Liver (tissue), 9 donors: ENCODE results near the gene MED4. TPM values are rescaled to one million over a fixed set of nuclear protein-coding genes. Genes with fewer than 3 reads are reported as not detected.
A peak's percentile ranks its signal among the peaks of the same experiment; 100 is the strongest.

Source experiments
- DNase-seq: peaks from one replicate; pipeline ENCODE4 v3.0.0-alpha.2; 2017; ENCODE audit warnings: low spot score
- H3K27ac ChIP-seq, 2 donors: one replicate each; pipeline ENCODE4 v1.7.0; 2013; ENCODE audit warnings: inconsistent platforms in 2 of 2, low read length in 2 of 2, control low read depth in 1 of 2, low read depth in 1 of 2, mild to moderate bottlenecking in 1 of 2
- H3K27me3 ChIP-seq, 4 donors: one replicate each; pipeline versions ENCODE4 v1.6.1 to v1.7.0; 2013; ENCODE audit warnings: low read length in 3 of 4, inconsistent platforms in 1 of 4, mild to moderate bottlenecking in 1 of 4, moderate library complexity in 1 of 4; ENCODE audit not compliant: control insufficient read depth in 4 of 4, insufficient read depth in 4 of 4
- H3K36me3 ChIP-seq, 4 donors: one replicate each; pipeline versions ENCODE4 v1.6.1 to v1.7.0; 2013; ENCODE audit warnings: low read length in 3 of 4, mild to moderate bottlenecking in 3 of 4, low read depth in 1 of 4, moderate library complexity in 1 of 4; ENCODE audit not compliant: control insufficient read depth in 4 of 4, insufficient read depth in 3 of 4
- H3K4me1 ChIP-seq, 4 donors: one replicate each; pipeline versions ENCODE4 v1.6.1 to v1.7.0; 2013; ENCODE audit warnings: low read length in 3 of 4, mild to moderate bottlenecking in 3 of 4, moderate library complexity in 1 of 4; ENCODE audit not compliant: control insufficient read depth in 4 of 4, insufficient read depth in 4 of 4
- H3K4me3 ChIP-seq, 3 donors: one replicate each; pipeline versions ENCODE4 v1.6.1 to v1.7.0; 2013; ENCODE audit warnings: low read length in 3 of 3, control low read depth in 1 of 3, low read depth in 1 of 3, mild to moderate bottlenecking in 1 of 3
- H3K9ac ChIP-seq, 2 donors: one replicate each; pipeline ENCODE4 v1.7.0; 2013; ENCODE audit warnings: low read length in 2 of 2, mild to moderate bottlenecking in 2 of 2, moderate library complexity in 2 of 2, control low read depth in 1 of 2, low read depth in 1 of 2
- H3K9me3 ChIP-seq, 4 donors: one replicate each; pipeline versions ENCODE4 v1.6.1 to v1.7.0; 2013; ENCODE audit warnings: low read length in 3 of 4; ENCODE audit not compliant: control insufficient read depth in 4 of 4
- CTCF ChIP-seq: fragments of 150-350 bp; IDR thresholded peaks from 2 replicates; pipeline ENCODE4 v1.5.1; 2017; ENCODE audit warnings: improper control_type of control experiment, low read depth, low read length; ENCODE audit not compliant: missing input control
- EGR1 ChIP-seq, 2 donors: IDR thresholded peaks; 2 replicates each; pipeline ENCODE4 v1.6.1; 2016 to 2018; ENCODE audit warnings: antibody characterized with exemption in 2 of 2, low read depth in 2 of 2
- FOXA1 ChIP-seq: IDR thresholded peaks from 2 replicates; pipeline ENCODE4 v1.6.1; 2016; ENCODE audit warnings: antibody characterized with exemption
- FOXA2 ChIP-seq: IDR thresholded peaks from 2 replicates; pipeline ENCODE4 v1.6.1; 2016; ENCODE audit warnings: antibody characterized with exemption
- GABPA ChIP-seq, 2 donors: IDR thresholded peaks in 1 of 2; conservative IDR thresholded peaks in 1 of 2; 2 replicates each; pipeline ENCODE4 v1.6.1; 2016; ENCODE audit warnings: antibody characterized with exemption in 2 of 2, mild to moderate bottlenecking in 1 of 2, moderate library complexity in 1 of 2
- HNF4A ChIP-seq, 2 donors: conservative IDR thresholded peaks; 2 replicates each; pipeline ENCODE4 v1.6.1; 2016; ENCODE audit warnings: antibody characterized with exemption in 2 of 2, mild to moderate bottlenecking in 2 of 2
- HNF4G ChIP-seq: IDR thresholded peaks from 2 replicates; pipeline ENCODE4 v1.6.1; 2016; ENCODE audit warnings: antibody characterized with exemption
- NR2F2 ChIP-seq: IDR thresholded peaks from 2 replicates; pipeline ENCODE4 v1.6.1; 2016; ENCODE audit warnings: antibody characterized with exemption
- RAD21 ChIP-seq, 2 donors: IDR thresholded peaks; 2 replicates each; pipeline ENCODE4 v1.6.1; 2016; ENCODE audit warnings: antibody characterized with exemption in 2 of 2, mild to moderate bottlenecking in 2 of 2
- REST ChIP-seq: IDR thresholded peaks from 2 replicates; pipeline ENCODE4 v1.6.1; 2016; ENCODE audit warnings: antibody characterized with exemption, mild to moderate bottlenecking
- RXRA ChIP-seq, 2 donors: IDR thresholded peaks; 2 replicates each; pipeline ENCODE4 v1.6.1; 2017 to 2018; ENCODE audit warnings: antibody characterized with exemption in 2 of 2, mild to moderate bottlenecking in 1 of 2
- SP1 ChIP-seq: IDR thresholded peaks from 2 replicates; pipeline ENCODE4 v1.6.1; 2018; ENCODE audit warnings: antibody characterized with exemption, mild to moderate bottlenecking
- TAF1 ChIP-seq: conservative IDR thresholded peaks from 2 replicates; pipeline ENCODE4 v1.6.1; 2016; ENCODE audit warnings: antibody characterized with exemption, mild to moderate bottlenecking
- YY1 ChIP-seq: IDR thresholded peaks from 2 replicates; pipeline ENCODE4 v1.6.1; 2016; ENCODE audit warnings: antibody characterized with exemption, mild to moderate bottlenecking
- ZBTB33 ChIP-seq: IDR thresholded peaks from 2 replicates; pipeline ENCODE4 v1.6.1; 2016; ENCODE audit warnings: antibody characterized with exemption
- WGBS: extraction: QIAGEN DNeasy Blood & Tissue Kit; methylation state at CpG from one replicate; pipeline ENCODE4 v1.1.7; 2013; 5-methylcytosine and 5-hydroxymethylcytosine counted together
- polyA plus RNA-seq, 2 donors: library from polyadenylated mRNA; stranded (reverse) in 1 of 2; unstranded in 1 of 2; fragments of 200-250 nt in 1 of 2; fragments of >200 nt in 1 of 2; fragmentation: Nextera tagmentation in 1 of 2; extraction: Ambion mirVana in 1 of 2; gene quantifications; one replicate each; pipeline versions ENCODE4 v1.2.1 to v1.2.3, GENCODE V29; 2013 to 2015
- total RNA-seq, 2 donors: library from RNA; depleted of rRNA; stranded (reverse); fragments of >200 nt; gene quantifications; one replicate each; pipeline ENCODE4 v1.2.3, GENCODE V29; 2014
- TF ChIP-seq, protein P1 (sequence below): IDR thresholded peaks from 2 replicates; pipeline ENCODE4 v1.6.1; 2016; ENCODE audit warnings: antibody characterized with exemption
- donor health status: healthy.
- donor health status: healthy.
- donor health status: healthy.
- donor health status: healthy.
- donor health status: healthy.

MED4 gene
- total and polyA plus RNA-seq, 4 donors, result 18.2 to 32.4 (median 22.6) TPM

DNA sequence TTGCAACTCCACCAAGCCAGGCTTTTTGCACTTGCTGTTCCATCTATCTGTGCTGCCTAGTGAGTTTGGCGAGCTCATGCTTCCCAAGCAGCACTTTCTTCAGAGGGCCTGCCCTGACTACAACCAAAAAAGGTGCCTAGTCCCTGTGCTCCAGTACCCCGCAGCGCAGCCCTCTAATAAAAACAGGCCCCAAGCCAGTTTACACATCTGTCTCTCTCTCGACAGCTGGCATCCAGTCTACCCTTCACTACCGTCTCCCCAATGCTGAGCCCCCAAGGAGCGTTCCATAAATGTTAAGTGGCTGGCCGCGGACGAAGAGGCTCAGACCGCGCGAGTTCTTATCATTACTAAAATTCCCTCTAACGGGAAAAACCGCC, 512 bp downstream of the MED4 start:
- DNase-seq, result no peak
- H3K27ac ChIP-seq, result peak overlapping the region; percentile 62 to 65
- no peaks in the 10 kb centered on the region for H3K27me3 ChIP-seq
- H3K36me3 ChIP-seq, result no peaks in the 10 kb centered on the region
- peaks cover 6 to 44% (median 26%) of the 10 kb centered on the region in 4 donors for H3K4me1 ChIP-seq
- peak overlapping the region; percentile 88 for H3K9ac ChIP-seq
- no peaks in the 10 kb centered on the region for H3K9me3 ChIP-seq
- peak overlapping the region; percentile 77 to 98 (median 97) for H3K4me3 ChIP-seq
- WGBS, result under 1% methylated on average over 14 of the region's 14 CpGs
- TF ChIP-seq RXRA (IDR thresholded peaks at IDR 0.05) (no peak), REST (no peak), YY1 (no peak), CTCF (no peak), FOXA2 (no peak), RAD21 (IDR thresholded peaks at IDR 0.05) (no peak), TAF1 (no peak), SP1 (no peak), FOXA1 (no peak), NR2F2 (no peak), HNF4G (no peak), EGR1 (IDR thresholded peaks at IDR 0.05; ENCODE audit: low read depth in 2 of 2) (no peak), HNF4A (conservative IDR thresholded peaks at IDR 0.05) (no peak), GABPA (IDR thresholded peaks at IDR 0.05 in 1 of 2, conservative IDR thresholded peaks at IDR 0.05 in 1 of 2) (no peak), ZBTB33 (no peak)
- TF ChIP-seq, protein P1, sequence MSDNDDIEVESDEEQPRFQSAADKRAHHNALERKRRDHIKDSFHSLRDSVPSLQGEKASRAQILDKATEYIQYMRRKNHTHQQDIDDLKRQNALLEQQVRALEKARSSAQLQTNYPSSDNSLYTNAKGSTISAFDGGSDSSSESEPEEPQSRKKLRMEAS, result no peak

DNA sequence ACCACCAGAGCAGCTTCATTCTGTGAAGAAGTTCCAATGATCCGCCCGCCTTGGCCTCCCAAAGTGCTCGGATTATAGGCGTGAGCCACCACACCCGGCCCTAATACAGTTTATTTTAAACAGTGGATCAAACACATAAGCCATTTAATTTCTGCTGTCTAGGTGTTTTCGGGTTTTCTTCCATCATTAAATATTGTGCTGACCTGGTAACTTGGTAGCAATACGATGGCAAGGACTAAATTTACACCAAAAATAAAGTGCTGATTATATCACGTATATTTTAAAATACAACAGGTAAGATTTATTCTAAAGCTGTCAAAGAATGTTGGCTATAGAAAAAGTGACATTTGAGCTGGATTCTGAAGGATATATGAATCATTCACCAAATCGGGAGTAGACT, 1.3 kb downstream of the MED4 start:
- Histone ChIP-seq H3K9ac (no peak overlapping the region), H3K4me3 (peak overlapping the region; percentile 77 to 98 (median 97)), H3K27me3 (no peaks in the 10 kb centered on the region), H3K27ac (no peak overlapping the region), H3K9me3 (no peaks in the 10 kb centered on the region), H3K36me3 (no peaks in the 10 kb centered on the region), H3K4me1 (peaks cover 6 to 44% (median 26%) of the 10 kb centered on the region in 4 donors)
- 84% methylated on average over 9 of the region's 9 CpGs for WGBS
- DNase-seq, result no peak
- no peak for TF ChIP-seq RXRA (IDR thresholded peaks at IDR 0.05)
- no peak for TF ChIP-seq HNF4A (conservative IDR thresholded peaks at IDR 0.05)
